MM.1S (cell line): ENCODE measurements around the gene CATSPERD.
A peak's percentile ranks its signal among the peaks of the same experiment; 100 is the strongest.

ENCODE experiments used
- CTCF ChIP-seq: fragments of 300-600 bp; sonication (generic); IDR thresholded peaks from 2 replicates; pipeline ENCODE4 v1.5.1; 2016; ENCODE audit warnings: antibody characterized with exemption, low read length, mixed read lengths
- EZH2 ChIP-seq: fragments of 300-600 bp; sonication (generic); optimal IDR thresholded peaks from 2 replicates; pipeline ENCODE3; 2017; ENCODE audit warnings: low read depth, mild to moderate bottlenecking, antibody characterized with exemption, low read length, mixed read lengths

- TF ChIP-seq CTCF (peak; percentile 20), EZH2 (no peak)
Measured at GRCh38 chr19:5826531-5827341, 106.3 kb downstream of the CATSPERD start.
